H1 (cell line): ENCODE measurements around the gene CAPN15.

ENCODE experiments used
- CTCF ChIP-seq, 3 experiments: IDR thresholded peaks; 1 replicate in 2 of 3; 2 replicates in 1 of 3; pipeline versions ENCODE4 v1.5.1 to v1.6.1; 2011; ENCODE audit warnings: low read length in 3 of 3, mild to moderate bottlenecking in 3 of 3, inconsistent platforms in 2 of 3, low read depth in 1 of 3, moderate library complexity in 1 of 3; ENCODE audit not compliant: insufficient read depth in 1 of 3; ENCODE audit errors: control extremely low read depth in 1 of 3
- FOSL1 ChIP-seq: IDR thresholded peaks from 2 replicates; pipeline ENCODE4 v1.6.1; 2011; ENCODE audit warnings: mild to moderate bottlenecking, low read depth, low read length, moderate library complexity; ENCODE audit not compliant: insufficient read depth
- POLR2AphosphoS5 ChIP-seq: IDR thresholded peaks from 2 replicates; pipeline ENCODE4 v1.6.1; 2011; ENCODE audit warnings: low read depth, low read length

GRCh38 chr16:531494-532125 is 4.1 kb downstream of the CAPN15 start:
- TF ChIP-seq CTCF (IDR thresholded peaks at IDR 0.05; ENCODE audit: control extremely low read depth in 1 of 3, insufficient read depth in 1 of 3, low read depth in 1 of 3, low read length in 3 of 3): no peak
- no peak for TF ChIP-seq FOSL1
- no peak for TF ChIP-seq POLR2AphosphoS5
